ENCODE measurements around the gene NYNRIN. TPM values are rescaled to one million over a fixed set of nuclear protein-coding genes. Genes with fewer than 3 reads are reported as not detected.

Gene NYNRIN
- total RNA-seq, 1 experiment from 2014 or later, result 18.7 TPM

DNA sequence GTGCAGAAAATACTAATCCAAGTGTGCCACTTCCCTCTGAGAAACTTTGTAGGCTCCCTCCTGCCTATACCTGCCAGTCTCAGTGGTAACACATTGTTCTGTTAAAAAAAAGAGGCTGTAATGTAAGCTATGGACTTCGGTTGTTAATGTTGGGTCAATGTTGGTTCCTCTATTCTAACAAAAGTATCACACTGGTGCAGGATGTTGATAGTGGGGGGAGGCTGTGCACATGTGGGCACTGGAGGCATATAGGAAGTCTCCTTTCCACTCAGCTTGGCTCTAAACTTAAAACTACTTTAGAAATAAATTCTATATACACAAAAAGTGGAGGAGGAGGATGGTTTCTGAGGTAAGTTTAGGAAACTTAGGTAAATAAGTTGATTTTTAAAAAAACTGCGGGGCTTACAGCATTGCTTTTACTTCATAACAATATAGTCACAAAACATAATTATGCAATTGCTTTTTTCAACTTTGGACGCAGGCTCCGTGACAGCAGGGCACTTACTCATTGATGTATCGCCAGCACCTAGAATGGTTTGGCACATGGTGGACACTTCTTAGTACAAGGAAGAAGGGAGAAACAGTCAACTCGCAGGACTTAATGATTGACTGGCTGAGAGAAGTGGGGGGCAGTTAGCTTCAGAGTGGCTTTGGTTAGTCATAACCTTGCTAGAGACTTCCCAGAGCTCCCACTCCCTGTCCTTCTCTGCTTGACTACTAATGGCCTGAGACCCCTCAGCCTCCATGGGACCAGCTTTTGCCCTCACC, 7.9 kb upstream of the NYNRIN start:
- Histone ChIP-seq H3K14ac (ENCODE audit: insufficient read depth, low read length) (no peak overlapping the region), H2BK5ac (ENCODE audit: insufficient read length, low read length) (no peak overlapping the region), H2AFZ (ENCODE audit: low read length) (no peak overlapping the region), H3K79me2 (ENCODE audit: insufficient read depth, low read length) (no peaks in the 10 kb centered on the region), H3K4me1 (ENCODE audit: insufficient read depth, low read length) (no peaks in the 10 kb centered on the region), H4K20me1 (ENCODE audit: control insufficient read depth, insufficient read depth, insufficient read length) (no peaks in the 10 kb centered on the region), H3K27ac (ENCODE audit: insufficient read length, low read depth, low read length) (no peak overlapping the region), H4K91ac (ENCODE audit: insufficient read length, low read depth, low read length) (no peak overlapping the region), H3K9ac (ENCODE audit: extremely low read depth, insufficient read length, low read length) (no peak overlapping the region), H3K56ac (ENCODE audit: insufficient read length, low read depth, low read length) (no peak overlapping the region), H2BK12ac (ENCODE audit: insufficient read length, low read depth, low read length) (no peak overlapping the region), H3K4ac (ENCODE audit: low read depth, low read length) (no peak overlapping the region), H3K27me3 (ENCODE audit: insufficient read depth, low read length) (no peaks in the 10 kb centered on the region), H4K5ac (ENCODE audit: insufficient read length, low read depth, low read length) (no peak overlapping the region), H2BK20ac (ENCODE audit: low read depth, low read length, poor library complexity, severe bottlenecking) (no peak overlapping the region), H3T11ph (ENCODE audit: low read length) (no peak overlapping the region), H3K18ac (ENCODE audit: insufficient read length, low read depth, low read length) (no peak overlapping the region), H3K4me2 (ENCODE audit: insufficient read depth, insufficient read length, low read length) (no peak overlapping the region), H2BK120ac (ENCODE audit: low read depth, low read length, poor library complexity, severe bottlenecking) (no peak overlapping the region), H3K9me3 (ENCODE audit: control insufficient read depth, low read depth, low read length) (no peaks in the 10 kb centered on the region), H3K79me1 (ENCODE audit: insufficient read depth, low read depth, low read length, poor library complexity, severe bottlenecking) (no peaks in the 10 kb centered on the region), H3K23ac (ENCODE audit: insufficient read length, low read depth, low read length) (no peak overlapping the region), H2AK5ac (ENCODE audit: insufficient read length, low read length) (no peak overlapping the region), H3K23me2 (ENCODE audit: insufficient read length, low read depth, low read length, poor library complexity, severe bottlenecking) (no peaks in the 10 kb centered on the region), H4K8ac (replicated peaks; ENCODE audit: insufficient read length, low read depth, low read length) (no peak overlapping the region), H2BK15ac (ENCODE audit: low read depth, low read length) (no peak overlapping the region)
- no peak overlapping the region for H3K4me3 Mint-ChIP-seq
- no peaks in the 10 kb centered on the region for H3K36me3 Mint-ChIP-seq (ENCODE audit: insufficient read depth in 1 of 3, low read depth in 3 of 3)
- H3K4me1 Mint-ChIP-seq, result peaks cover 21 to 23% of the 10 kb centered on the region in 2 experiments
- no CpG with 5 or more reads among the region's 6 CpGs for WGBS (ENCODE audit: extremely low coverage, insufficient read length, low lambda C conversion rate)
- TF ChIP-seq, protein P1, sequence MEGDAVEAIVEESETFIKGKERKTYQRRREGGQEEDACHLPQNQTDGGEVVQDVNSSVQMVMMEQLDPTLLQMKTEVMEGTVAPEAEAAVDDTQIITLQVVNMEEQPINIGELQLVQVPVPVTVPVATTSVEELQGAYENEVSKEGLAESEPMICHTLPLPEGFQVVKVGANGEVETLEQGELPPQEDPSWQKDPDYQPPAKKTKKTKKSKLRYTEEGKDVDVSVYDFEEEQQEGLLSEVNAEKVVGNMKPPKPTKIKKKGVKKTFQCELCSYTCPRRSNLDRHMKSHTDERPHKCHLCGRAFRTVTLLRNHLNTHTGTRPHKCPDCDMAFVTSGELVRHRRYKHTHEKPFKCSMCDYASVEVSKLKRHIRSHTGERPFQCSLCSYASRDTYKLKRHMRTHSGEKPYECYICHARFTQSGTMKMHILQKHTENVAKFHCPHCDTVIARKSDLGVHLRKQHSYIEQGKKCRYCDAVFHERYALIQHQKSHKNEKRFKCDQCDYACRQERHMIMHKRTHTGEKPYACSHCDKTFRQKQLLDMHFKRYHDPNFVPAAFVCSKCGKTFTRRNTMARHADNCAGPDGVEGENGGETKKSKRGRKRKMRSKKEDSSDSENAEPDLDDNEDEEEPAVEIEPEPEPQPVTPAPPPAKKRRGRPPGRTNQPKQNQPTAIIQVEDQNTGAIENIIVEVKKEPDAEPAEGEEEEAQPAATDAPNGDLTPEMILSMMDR (conservative IDR thresholded peaks at IDR 0.05), result no peak
- H3K9me3 Mint-ChIP-seq, result no peaks in the 10 kb centered on the region
- peaks cover 6% of the 10 kb centered on the region for H3K27me3 Mint-ChIP-seq (ENCODE audit: low read depth)
- peak overlapping the region in 1 of 3 experiments; percentile 87; a peak in 2 of 7 replicates for H3K27ac Mint-ChIP-seq
- DNase-seq, result no peak
